Gastrocnemius medialis (tissue), 4 donors: ENCODE data around the gene CCDC57. TPM values are rescaled to one million over a fixed set of nuclear protein-coding genes. Genes with fewer than 3 reads are reported as not detected.

Experiments used
- ATAC-seq, 2 donors: fragments of 150-250 bp; one replicate each; pipeline ENCODE4 v1.9.1; 2016
- DNase-seq, 2 donors: peaks; one replicate each; pipeline ENCODE4 v3.0.0-alpha.2; 2019
- H3K27ac ChIP-seq, 4 donors: fragments of 200-600 bp; sonication (generic); 1 replicate in 1 of 4; 2 replicates in 3 of 4; pipeline ENCODE4 v1.5.1; 2016 to 2018; ENCODE audit warnings: mild to moderate bottlenecking in 2 of 4, moderate library complexity in 1 of 4
- H3K27me3 ChIP-seq, 3 donors: fragments of 200-600 bp; sonication (generic) in 2 of 3; 1 replicate in 1 of 3; 2 replicates in 2 of 3; pipeline versions ENCODE4 v1.5.1 to v1.6.0; 2016 to 2019; ENCODE audit warnings: mild to moderate bottlenecking in 1 of 3, moderate library complexity in 1 of 3
- H3K36me3 ChIP-seq, 2 donors: fragments of 200-600 bp; sonication (generic) in 1 of 2; one replicate each; pipeline ENCODE4 v1.5.1; 2017 to 2018
- H3K4me1 ChIP-seq, 2 donors: fragments of 200-600 bp; sonication (generic) in 1 of 2; one replicate each; pipeline ENCODE4 v1.5.1; 2016 to 2017; ENCODE audit warnings: mild to moderate bottlenecking in 2 of 2
- H3K4me3 ChIP-seq, 4 donors: fragments of 200-600 bp; sonication (generic) in 3 of 4; 1 replicate in 1 of 4; 2 replicates in 3 of 4; pipeline ENCODE4 v1.5.1; 2016 to 2019; ENCODE audit warnings: mild to moderate bottlenecking in 2 of 4
- H3K9me3 ChIP-seq, 3 donors: fragments of 200-600 bp; sonication (generic) in 2 of 3; 1 replicate in 1 of 3; 2 replicates in 2 of 3; pipeline ENCODE4 v1.5.1; 2016 to 2019
- POLR2A ChIP-seq, 2 donors: fragments of 450-650 bp; IDR thresholded peaks; one replicate each; pipeline ENCODE4 v1.6.1; 2017; ENCODE audit warnings: antibody characterized with exemption in 2 of 2, mild to moderate bottlenecking in 2 of 2, moderate library complexity in 2 of 2
- in situ Hi-C, 4 donors: fragments of 200-750 bp; cut with MboI; loops; one replicate each; pipeline versions ENCODE4 v1.15.0 to v1.8.0; 2017; ENCODE audit warnings: low sequenced_read_pairs in 4 of 4
- intact Hi-C: fragments of 100-400 bp; cut with DNase I; formaldehyde crosslinking; loops from one replicate; pipeline ENCODE4 v1.15.1; 2023; ENCODE audit warnings: low total_unique reads
- total RNA-seq, 4 donors: library from RNA; depleted of rRNA; stranded (reverse); fragments of >200 nt; gene quantifications; one replicate each; pipeline versions ENCODE4 v1.1.0 to v1.2.3, GENCODE V29; 2016
- TF ChIP-seq, protein P1 (sequence below), 5 experiments: fragments of 450-650 bp in 3 of 5; fragments of 200-600 bp in 2 of 5; sonication (generic) in 2 of 5; IDR thresholded peaks in 4 of 5; conservative IDR thresholded peaks in 1 of 5; 1 replicate in 4 of 5; 2 replicates in 1 of 5; pipeline ENCODE4 v1.5.1; 2016 to 2019; ENCODE audit warnings: antibody characterized with exemption in 5 of 5, mild to moderate bottlenecking in 3 of 5, moderate library complexity in 3 of 5

Gene CCDC57
- total RNA-seq, 4 donors from 2014 or later = 3.7 to 11.3 (median 5.1) TPM

DNA sequence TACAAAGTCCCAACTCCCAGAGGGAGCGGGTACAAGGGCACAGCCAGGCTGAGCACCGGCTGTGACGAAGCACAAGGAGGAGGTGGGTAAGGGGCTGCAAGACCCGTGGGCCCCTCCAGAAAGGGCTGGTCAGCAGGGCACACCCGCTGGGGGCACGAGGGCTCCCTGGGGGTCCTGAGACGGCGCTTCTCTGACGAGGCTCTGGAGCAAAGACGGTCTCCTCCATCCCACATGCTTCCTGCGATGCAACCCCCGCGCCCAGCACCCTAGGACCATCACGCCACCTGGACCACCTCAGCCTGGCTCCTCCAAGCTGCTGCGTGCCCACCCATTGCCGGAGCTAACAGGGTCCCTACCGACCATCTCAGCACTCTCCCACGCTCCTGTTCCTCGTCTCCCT lies 8.7 kb downstream of the CCDC57 start:
- no peak for ATAC-seq
- peaks cover 5 to 6% of the 10 kb centered on the region in 2 donors for H3K4me1 ChIP-seq
- TF ChIP-seq POLR2A (IDR thresholded peaks at IDR 0.05) = no peak
- TF ChIP-seq, protein P1, sequence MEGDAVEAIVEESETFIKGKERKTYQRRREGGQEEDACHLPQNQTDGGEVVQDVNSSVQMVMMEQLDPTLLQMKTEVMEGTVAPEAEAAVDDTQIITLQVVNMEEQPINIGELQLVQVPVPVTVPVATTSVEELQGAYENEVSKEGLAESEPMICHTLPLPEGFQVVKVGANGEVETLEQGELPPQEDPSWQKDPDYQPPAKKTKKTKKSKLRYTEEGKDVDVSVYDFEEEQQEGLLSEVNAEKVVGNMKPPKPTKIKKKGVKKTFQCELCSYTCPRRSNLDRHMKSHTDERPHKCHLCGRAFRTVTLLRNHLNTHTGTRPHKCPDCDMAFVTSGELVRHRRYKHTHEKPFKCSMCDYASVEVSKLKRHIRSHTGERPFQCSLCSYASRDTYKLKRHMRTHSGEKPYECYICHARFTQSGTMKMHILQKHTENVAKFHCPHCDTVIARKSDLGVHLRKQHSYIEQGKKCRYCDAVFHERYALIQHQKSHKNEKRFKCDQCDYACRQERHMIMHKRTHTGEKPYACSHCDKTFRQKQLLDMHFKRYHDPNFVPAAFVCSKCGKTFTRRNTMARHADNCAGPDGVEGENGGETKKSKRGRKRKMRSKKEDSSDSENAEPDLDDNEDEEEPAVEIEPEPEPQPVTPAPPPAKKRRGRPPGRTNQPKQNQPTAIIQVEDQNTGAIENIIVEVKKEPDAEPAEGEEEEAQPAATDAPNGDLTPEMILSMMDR (IDR thresholded peaks at IDR 0.05 in 4 of 5, conservative IDR thresholded peaks at IDR 0.05 in 1 of 5) = no peak
- H3K9me3 ChIP-seq = no peaks in the 10 kb centered on the region
- H3K36me3 ChIP-seq = no peaks in the 10 kb centered on the region
- H3K27ac ChIP-seq = no peak overlapping the region
- no peak overlapping the region for H3K4me3 ChIP-seq
- no peaks in the 10 kb centered on the region for H3K27me3 ChIP-seq
- in situ Hi-C loops (loop anchor here in 3 of 4 donors (10.0 kb wide), 1 partner anchor 121 kb away; no protein-coding TSS in a partner anchor), intact Hi-C loops (loop anchor here (10.0 kb wide), 1 partner anchor 211 kb away; the partner anchor contains the start of genes HEXD and OGFOD3)
- DNase-seq = no peak

DNA sequence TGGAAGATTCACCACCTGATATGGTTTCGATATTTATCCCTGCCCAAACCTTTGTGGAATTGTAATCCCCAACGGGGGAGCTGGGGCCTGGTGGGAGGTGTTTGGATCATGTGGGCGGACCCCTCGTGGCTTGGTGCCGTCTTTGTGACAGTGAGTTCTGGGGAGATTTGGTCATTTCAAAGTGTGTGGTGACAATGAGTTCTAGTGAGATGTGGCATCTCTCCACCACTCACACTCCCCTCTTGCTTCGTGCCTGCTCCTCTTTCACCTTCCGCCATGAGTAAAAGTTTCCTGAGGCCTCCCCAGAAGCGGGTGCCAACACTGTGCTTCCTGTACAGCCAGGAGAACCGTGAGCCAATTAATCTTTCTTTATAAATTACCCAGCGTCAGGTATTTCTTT lies 9.7 kb downstream of the CCDC57 start:
- in situ Hi-C loops = loop anchor here in 3 of 4 donors (10.0 kb wide), 1 partner anchor 122 kb away; no protein-coding TSS in a partner anchor
- Histone ChIP-seq H3K36me3 (peaks cover 0 to 2% of the 10 kb centered on the region in 2 donors), H3K27ac (no peak overlapping the region), H3K27me3 (no peaks in the 10 kb centered on the region), H3K4me3 (no peak overlapping the region), H3K4me1 (peaks cover 5 to 6% of the 10 kb centered on the region in 2 donors), H3K9me3 (no peaks in the 10 kb centered on the region)
- intact Hi-C loops = loop anchor here (10.0 kb wide), 1 partner anchor 212 kb away; the partner anchor contains the start of genes HEXD and OGFOD3
- DNase-seq = no peak
- ATAC-seq = no peak
- TF ChIP-seq POLR2A (IDR thresholded peaks at IDR 0.05) = no peak
- TF ChIP-seq, protein P1 (IDR thresholded peaks at IDR 0.05 in 4 of 5, conservative IDR thresholded peaks at IDR 0.05 in 1 of 5) = no peak

DNA sequence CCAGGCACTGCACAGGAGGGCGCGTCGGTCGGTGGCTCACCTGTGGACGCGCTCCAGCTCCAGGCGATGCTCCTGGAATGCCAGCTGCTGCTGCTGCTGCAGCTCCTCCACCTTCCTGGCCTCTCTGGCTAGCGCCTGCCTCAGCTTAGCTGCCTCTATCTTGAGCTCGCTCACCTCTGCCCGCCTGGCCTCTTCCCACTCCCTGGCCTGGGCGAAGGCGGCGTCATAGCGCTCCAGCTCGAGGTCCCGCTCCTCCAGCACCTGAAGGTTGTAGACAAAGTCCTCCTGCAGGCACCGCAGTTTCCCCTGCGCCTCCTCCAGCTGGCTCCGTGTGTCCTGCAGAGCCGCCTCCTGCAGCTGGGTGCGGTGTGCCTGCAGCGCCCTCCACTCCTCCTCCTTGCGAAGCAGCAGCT lies 11.1 kb downstream of the CCDC57 start:
- Histone ChIP-seq H3K36me3 (peaks cover 0 to 12% of the 10 kb centered on the region in 2 donors), H3K27ac (no peak overlapping the region), H3K4me3 (no peak overlapping the region), H3K9me3 (no peaks in the 10 kb centered on the region), H3K27me3 (no peaks in the 10 kb centered on the region), H3K4me1 (peaks cover 5 to 6% of the 10 kb centered on the region in 2 donors)
- ATAC-seq (no peak), DNase-seq (no peak)
- intact Hi-C loops = loop anchor here (10.0 kb wide), 1 partner anchor 213 kb away; the partner anchor contains the start of genes HEXD and OGFOD3
- in situ Hi-C loops = loop anchor here in 3 of 4 donors (10.0 kb wide), 1 partner anchor 123 kb away; no protein-coding TSS in a partner anchor
- TF ChIP-seq POLR2A (IDR thresholded peaks at IDR 0.05) = no peak
- TF ChIP-seq, protein P1 (IDR thresholded peaks at IDR 0.05 in 4 of 5, conservative IDR thresholded peaks at IDR 0.05 in 1 of 5) = no peak

DNA sequence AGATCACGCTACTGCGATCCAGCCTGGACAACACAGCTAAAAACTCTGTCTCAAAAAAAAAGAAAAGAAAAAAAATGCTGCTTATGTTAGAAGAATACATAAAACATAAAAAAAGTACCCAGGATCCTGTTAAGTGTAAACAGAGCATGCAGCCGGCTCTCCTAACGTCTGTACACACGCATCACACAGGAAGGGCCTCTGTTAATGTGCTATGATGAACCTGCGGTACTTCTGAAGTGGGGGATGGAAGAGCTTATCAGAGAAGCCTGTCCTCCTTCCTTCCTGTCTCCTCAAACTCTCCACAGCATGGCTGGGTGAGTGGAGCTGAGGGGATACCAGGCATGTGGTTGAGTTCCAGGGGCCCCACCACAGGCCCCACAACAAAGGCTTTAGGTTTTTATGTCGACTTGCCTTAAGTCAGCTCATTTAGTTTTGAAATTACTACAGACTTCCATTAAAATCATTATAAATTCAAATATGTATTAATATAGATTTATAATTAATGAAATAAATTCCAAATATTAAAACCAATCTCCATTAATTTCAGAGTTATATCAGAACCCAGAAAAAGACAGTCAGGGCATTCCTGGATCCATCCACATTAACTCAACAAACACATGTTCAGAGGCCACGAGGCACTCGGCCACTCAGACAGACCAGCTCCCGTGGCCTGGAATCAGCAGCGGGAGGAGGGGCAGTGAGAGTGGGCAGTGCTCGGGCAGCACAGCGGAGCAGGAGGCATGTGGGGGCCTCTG lies 11.7 kb downstream of the CCDC57 start:
- TF ChIP-seq, protein P1 (IDR thresholded peaks at IDR 0.05 in 4 of 5, conservative IDR thresholded peaks at IDR 0.05 in 1 of 5) = no peak
- no peak for TF ChIP-seq POLR2A (IDR thresholded peaks at IDR 0.05)
- ATAC-seq (no peak), DNase-seq (no peak)
- Histone ChIP-seq H3K9me3 (no peaks in the 10 kb centered on the region), H3K27me3 (no peaks in the 10 kb centered on the region), H3K27ac (no peak overlapping the region), H3K36me3 (peaks cover 0 to 18% of the 10 kb centered on the region in 2 donors), H3K4me1 (peaks cover 2 to 5% of the 10 kb centered on the region in 2 donors), H3K4me3 (no peak overlapping the region)
- intact Hi-C loops (loop anchor here (10.0 kb wide), 1 partner anchor 214 kb away; the partner anchor contains the start of genes HEXD and OGFOD3), in situ Hi-C loops (loop anchor here in 3 of 4 donors (10.0 kb wide), 1 partner anchor 124 kb away; no protein-coding TSS in a partner anchor)
